NCI-H446 (cell line): ENCODE results near the gene GUK1.

Experiments used
- DNase-seq, 2 experiments: peaks; one replicate each; lab custom pipeline; 2025; lab: John Stamatoyannopoulos, UW

Gene GUK1

DNA sequence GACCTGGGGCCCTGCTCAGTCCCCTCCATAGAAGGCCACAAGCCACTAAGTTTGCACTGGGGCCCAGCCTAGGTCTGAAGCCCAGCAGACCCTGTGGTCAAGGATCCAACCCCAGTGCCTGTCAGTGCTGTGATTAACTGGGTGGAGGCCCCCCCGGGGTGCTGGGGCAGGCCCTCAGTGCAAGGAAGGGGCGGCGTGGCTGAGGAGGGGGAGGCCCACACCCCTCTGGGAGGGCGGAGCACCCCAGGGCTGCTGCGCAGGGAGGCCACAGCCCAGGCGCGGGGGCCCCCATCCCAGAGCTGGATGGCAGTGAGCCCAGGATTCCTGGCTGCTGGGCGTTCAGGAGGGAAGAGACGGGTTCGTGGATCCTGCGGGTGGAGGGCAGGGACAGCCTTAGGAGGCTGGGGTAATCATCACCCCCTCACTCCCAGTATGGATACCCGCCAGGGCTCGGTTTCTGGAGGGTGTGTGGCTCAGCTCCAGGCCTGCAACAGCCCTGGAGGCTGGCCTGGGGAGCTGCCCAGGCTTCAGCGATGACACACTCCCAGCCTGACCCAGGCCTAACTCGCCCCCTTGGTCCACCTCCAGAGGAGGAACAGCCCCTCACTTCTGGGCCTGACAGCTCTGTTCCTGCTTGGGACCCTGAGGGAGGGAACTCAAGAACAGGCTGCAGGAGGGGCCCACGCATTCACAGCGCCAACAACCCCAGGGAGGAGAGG is 10.5 kb downstream of the GUK1 start:
- DNase-seq = peak; percentile 21 to 64

DNA sequence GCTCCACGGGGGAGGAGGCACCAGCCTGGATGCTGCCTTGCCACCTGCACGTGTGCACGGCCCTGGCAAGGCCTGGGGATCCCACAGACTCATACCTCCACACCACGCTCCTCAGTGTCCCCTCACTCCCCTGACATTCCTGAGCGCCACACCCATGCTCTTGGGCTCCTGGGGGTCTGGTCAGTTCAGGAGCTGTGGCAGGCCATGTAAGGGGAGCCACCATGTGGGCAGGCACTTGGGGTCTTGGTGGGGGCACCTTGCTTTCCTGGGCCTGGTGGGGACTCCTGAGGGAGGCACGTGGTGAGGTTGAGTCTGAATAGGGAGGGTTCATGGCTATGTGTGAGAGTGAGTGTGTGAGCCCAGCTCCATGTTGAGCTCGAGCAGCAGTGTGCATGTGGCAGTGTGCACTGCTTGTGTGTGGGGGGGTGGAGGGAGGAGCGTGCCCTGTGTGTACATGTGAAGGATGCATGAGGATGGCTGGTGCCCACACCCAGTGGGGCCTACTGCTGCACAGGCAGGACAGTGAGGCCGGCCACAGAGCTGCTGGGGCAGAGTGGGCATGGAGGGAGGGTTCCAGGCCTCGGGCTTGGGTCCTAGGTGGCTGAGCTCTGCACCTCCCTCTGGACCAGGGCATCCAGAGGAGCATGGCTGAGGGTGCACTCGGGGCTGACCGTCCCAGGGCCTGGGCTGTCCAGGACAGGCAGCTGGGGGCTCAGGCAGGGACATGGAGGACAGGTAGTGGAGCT is 11.3 kb downstream of the GUK1 start:
- DNase-seq = no peak

DNA sequence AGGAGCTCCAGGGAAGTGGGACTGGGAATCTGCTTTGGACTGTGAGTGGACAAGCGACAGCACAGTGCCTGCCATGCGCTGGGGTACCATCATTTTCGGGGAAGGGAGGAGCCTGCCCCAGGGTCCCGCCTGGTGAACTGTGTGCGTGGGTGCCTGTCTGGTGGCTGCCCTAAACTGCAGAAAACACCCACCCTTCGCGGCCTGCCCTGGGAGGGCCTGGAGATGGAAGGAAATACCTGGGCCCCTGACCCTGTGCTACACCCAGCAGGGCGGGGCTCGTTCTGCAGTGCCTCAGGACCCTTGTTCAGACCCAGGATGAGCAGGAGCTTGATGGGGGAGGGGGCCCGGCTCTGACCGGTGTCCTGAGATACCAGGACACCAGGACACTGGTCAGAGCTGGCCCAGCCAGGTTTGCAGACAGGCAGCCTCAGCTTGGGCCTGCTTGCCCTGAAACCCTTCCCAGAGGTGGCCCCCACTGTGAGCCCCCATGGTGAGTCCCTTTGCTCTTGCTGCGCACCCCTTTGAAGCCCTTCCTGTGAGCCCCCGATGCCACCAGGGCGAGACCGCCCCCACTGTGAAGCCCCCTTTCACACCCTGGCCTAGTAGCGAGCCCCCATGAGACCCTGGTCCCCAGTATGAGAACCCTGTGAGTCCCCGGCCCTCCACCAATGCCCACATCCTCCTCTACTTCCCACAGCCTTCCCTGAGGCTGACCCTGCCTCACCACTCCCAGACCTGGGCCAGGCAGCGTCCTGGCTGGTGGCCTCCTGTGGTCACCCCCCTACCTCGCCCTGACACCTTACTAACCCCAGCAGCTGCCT is 12.2 kb downstream of the GUK1 start:
- DNase-seq = no peak

DNA sequence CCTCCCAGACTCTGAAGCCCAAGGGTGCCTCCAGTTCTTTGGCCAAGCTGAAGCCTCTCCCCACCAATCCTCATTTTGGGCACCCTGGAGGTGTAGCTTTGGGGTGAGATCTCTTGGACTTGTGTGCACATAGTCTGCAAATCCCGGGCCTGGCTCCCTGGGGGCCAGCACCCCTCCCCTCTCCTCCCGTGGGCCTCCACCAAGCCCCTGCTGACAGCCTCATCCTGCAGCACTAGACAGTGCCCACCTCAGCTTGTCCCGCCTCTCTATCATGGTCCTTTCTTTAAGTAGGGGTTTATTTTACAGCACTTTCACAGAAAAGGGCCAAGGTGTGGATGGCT is 12.8 kb downstream of the GUK1 start:
- DNase-seq = no peak

DNA sequence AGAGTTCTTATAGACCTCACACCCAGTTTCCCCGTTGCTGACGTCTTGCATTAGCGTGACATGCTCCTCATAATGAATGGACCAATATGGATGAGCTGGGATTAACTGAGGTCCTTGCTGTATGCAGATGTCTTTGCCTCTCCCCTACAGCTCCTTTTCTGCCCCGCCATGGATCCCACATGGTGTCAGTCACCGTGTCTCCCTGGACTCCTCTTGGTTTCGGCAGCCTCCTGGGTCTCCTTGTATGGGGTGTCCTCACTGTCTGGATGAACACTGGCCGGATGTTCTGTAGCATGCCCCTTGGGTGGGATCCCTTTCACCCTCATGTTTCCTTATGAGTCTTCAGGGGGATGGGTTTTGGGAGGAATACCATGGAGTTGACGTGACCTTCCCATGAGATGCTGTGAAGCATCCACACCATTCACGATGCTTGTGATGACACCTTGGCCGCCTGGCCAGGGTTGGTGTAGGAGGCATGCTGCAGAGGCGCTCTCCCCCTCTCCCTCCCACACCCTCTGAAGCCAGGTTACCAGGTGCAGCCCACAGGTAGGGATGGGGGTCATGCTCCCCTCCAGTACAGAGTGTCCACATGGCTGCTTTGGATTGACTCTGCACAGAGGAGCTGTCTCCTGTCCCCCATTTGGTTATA is 14.1 kb downstream of the GUK1 start:
- no peak for DNase-seq

DNA sequence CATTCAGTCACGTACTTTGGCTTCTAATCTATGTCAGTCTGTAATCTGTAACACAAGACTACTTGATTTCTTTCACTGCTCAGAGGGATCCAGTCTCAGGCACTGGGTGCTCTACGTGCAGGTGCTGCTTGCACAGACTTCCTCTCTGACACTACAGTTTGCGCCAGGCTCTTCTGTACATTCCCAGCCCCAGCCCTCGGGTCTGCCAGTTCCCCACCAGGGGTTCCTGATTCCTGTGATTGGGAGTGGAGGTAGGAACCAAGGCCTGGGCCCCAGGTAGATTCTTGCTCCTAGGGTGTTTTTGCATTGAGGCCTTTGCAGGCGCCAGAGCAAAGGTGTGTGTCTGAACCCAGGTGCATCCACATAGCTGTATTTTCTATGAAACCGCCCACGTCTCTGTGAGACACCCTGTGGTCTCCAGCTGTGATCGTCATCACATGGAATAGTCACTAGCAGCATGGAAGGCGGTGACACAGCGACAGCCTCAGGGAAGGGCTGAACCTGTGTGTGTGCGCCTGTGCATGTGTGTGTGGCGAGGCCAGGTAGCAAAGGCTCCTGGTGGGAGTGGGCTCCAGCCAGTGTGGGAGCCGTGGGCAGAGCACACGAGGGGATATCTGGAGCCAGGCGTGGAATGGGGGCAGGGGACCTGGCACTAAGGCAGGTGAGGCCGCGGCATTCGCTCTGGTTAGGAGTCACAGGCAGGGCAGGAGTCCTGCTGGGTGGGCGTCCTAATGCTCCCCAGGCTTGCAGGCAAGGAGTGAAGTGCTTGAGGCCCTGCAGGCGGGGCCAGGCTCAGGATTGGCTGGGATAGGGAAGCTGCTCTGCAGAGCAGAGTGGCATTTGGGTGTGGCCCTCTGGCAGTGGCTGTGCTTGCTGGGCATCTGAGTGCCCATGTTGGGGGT is 14.8 kb downstream of the GUK1 start:
- no peak for DNase-seq

DNA sequence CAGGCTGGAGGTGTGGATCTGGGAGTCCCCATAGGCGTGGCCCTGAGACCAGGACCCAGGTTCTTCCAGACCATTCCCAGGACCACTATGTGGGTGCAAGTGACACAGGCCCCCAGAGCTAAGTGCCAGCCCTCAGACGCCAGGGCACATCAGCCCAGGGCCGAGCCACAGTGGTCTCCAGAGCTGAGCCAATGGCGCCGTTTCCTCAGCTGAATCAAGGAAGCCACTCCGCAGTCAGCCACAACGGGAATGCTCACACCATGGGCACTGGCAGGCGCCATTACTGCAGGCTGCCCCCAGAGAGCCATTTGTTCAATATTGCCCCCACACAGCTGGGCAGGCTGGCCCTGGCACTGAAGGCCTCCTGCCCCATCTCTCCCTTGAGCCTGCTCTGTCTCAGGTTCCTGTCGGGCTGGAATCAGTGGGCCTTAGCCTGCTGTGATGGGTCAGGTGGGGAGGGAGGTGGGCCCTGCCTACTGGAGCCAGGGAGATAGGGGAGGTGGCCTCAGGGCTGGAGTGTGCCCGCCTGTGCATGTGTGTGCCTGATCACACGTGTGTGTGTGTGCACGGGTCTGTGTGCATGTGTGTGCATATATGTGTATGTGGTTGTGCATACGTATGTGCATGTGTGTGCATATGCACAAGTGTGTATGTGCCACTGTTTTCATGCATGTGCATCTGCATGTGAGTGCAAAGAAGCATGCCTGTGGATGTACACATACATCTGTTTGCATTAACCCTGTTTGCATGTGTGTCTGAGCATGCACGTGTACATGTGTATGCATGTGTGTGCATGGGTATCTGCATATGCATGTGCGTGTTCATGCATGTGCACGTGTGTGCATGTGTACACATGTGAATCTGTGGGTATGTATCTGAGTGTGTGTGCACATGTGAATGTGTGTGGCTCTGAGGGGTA is 15.8 kb downstream of the GUK1 start:
- no peak for DNase-seq

DNA sequence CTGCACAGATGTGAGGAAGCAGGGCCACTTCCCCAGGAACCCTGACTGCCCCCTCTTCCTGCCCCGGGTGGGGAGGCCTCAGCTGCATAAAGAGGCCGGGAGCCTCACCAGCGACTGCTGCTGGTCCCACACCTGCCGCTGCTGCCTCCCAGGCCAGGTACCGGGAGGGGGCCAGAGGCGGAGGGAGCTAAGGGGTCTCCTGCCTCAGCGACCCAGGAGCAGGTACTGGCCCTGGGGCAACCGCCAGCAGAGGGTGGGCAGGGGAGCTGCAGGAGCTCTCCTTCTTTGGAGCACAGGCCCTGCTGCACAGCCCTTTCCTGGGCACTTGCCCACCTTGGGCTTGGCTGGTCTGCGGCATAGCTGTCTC is 16.4 kb downstream of the GUK1 start:
- no peak for DNase-seq

DNA sequence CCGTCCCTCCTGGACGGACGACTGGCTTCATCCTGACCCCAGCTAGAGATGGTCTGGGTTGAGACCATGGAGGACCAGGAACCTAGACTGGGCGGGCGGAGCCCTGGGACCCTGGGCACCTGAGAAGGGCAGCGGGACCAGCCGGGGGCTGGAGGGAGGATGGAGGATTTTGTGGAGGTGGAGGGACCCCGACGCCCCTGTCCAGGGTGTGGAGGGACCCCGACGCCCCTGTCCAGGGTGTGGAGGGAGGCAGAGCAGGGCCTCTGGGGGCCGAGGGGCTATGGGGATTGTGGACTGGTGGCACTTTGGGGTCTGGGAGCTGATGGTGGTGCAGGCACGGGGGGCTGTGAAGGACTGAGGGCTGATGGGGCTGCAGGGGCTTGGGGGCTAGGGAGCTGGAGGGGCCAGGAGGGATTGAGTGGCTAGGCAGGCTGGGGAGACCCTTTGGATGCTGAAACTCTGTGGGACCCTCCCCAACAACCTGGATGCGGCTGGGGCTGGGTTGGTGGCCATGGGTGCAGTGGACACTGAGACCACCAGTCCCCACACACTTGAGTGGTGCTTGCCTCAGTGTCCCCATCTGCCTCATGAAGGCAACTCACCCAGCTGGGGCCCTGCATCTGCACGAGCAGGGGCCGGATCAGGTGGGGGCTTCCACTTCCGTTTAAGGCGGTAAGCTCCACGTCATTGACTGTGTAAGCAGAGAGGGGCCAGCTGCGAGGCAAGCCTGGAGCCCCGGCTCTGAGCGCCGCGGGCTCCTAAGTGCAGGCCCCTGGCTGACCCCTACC is 17.1 kb downstream of the GUK1 start:
- DNase-seq = no peak

DNA sequence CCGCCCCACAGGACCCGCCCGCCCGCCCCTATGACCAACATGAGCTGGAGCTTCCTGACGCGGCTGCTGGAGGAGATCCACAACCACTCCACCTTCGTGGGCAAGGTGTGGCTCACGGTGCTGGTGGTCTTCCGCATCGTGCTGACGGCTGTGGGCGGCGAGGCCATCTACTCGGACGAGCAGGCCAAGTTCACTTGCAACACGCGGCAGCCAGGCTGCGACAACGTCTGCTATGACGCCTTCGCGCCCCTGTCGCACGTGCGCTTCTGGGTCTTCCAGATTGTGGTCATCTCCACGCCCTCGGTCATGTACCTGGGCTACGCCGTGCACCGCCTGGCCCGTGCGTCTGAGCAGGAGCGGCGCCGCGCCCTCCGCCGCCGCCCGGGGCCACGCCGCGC is 17.6 kb downstream of the GUK1 start:
- DNase-seq = no peak

DNA sequence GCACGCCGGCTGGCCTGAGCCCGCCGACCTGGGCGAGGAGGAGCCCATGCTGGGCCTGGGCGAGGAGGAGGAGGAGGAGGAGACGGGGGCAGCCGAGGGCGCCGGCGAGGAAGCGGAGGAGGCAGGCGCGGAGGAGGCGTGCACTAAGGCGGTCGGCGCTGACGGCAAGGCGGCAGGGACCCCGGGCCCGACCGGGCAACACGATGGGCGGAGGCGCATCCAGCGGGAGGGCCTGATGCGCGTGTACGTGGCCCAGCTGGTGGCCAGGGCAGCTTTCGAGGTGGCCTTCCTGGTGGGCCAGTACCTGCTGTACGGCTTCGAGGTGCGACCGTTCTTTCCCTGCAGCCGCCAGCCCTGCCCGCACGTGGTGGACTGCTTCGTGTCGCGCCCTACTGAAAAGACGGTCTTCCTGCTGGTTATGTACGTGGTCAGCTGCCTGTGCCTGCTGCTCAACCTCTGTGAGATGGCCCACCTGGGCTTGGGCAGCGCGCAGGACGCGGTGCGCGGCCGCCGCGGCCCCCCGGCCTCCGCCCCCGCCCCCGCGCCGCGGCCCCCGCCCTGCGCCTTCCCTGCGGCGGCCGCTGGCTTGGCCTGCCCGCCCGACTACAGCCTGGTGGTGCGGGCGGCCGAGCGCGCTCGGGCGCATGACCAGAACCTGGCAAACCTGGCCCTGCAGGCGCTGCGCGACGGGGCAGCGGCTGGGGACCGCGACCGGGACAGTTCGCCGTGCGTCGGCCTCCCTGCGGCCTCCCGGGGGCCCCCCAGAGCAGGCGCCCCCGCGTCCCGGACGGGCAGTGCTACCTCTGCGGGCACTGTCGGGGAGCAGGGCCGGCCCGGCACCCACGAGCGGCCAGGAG is 18.3 kb downstream of the GUK1 start:
- no peak for DNase-seq

DNA sequence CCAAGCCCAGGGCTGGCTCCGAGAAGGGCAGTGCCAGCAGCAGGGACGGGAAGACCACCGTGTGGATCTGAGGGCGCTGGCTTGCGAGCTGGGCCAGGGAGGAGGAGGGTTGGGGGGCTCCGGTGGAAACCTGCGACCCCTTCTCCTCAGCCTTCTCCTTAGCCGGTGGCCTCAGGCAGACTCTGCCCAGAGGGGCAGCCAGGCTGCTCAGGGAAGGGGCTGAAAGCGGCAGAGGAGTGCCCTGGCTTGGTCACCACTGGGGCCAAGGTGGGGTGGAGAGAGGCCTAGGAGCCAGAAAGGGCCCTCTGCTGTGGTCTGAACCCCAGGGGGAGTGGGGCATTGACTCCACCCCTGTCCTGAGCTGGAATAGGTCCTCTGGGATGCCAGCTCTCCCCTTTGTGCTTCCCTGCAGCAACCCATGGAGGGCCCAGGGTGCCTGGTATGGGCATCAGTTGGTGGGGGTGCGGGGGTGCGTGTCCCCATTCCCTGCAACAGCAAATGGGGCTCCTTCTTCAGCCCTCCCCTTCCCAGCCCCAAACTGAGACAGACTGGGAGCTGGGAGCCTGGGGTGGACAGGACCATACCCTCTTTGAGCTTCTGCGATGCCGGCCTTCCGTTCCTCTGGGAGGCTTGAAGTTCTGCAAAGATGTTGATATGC is 19.1 kb downstream of the GUK1 start:
- DNase-seq = no peak

DNA sequence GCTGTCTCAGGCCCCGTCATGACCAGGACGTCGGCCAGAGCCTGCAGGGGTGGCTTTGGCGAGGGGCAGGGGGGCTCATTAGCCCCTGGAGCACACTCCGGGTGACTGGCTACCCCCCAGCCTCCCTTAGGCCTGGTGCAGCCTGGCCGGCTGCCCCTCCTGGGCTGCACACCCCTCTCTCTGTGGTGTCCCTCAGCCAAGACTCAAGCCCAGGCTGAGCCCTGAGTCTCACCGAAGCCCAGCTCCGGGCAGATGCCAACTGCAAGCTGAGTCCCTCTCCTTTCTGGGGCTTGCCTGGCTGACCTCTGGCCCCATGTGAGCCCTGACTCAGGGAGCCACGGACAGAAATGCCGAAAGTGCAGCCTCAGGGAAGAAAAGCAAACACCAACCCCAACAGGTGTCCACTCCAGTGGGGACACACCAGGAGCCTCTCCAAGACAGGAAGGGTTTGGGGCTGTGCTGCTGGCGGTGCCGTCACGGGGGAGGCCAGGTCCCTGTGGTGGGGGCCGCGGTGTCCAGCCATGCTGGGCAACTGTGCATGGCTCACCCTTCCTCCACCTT is 20.2 kb downstream of the GUK1 start:
- DNase-seq = no peak

DNA sequence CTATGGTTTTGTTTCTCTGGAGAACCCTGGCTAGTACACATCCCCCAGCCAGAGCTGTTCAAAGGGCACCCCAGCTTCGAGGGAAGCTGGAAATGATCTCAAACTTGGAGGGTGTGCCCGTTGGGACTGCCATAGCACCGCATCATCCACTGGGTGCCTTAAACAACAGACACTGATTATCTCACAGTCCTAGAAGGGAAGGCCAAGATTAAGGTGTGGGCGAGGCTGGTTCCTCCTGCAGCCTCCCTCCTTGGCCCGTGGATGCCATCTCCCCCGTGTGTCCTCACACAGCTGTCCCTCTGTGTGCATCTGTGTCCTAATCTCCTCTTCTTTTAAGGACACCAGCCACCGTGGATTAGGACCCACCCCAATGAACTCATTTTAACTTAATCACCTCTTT is 21.3 kb downstream of the GUK1 start:
- DNase-seq = no peak

DNA sequence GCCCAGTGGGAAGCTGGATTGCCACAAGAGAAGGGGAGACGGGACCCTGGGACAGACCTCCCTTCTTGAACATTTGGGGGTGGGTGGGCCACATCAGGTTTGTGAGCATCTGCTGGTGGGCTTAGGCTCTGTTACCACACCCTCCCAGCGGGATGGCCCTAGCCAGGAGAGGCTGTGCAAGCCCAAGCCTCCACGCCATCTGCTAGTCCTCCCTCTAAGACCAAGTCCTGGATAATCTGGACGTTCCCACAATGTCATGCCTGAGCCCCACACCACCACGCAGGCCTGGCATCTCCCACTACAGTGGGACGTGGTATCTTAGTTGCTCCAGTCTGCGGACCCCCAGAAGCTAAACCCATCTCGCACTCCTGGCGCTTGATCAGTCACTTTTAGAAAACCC is 21.8 kb downstream of the GUK1 start:
- no peak for DNase-seq

DNA sequence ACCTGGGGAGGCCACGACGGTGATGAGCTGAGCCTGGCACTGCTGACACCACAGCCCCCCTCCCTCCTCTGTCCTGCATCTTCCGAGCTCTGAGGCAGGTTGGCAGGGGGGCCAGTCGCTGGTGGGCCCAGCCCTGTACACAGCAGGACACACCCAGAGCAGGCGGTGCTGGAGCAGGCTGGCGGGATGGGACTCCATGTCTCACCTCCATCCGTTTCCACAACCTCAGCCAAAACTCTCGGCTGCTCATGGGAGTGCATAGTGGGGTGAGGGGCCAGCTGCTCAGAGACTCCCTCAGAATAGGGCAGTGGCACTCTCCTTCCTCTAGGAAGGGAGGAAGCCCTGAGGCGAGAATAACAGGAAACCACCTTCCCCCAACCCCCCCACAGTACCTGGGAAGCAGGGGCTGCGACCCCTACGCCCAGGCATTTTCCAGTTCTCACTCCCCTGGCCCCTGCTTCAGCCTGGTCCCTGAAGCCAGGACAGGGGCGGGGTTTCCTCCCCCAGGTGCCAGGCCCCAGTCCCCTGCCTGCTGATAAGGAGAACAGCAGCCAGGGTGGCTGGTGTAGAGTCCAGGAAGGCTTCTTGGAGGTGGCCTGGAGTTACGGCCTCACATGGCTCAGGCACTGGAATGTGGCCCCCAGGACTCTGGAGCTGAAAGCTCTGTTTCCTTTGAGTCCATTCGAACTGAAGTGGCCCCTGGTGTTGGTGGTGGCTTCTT is 22.4 kb downstream of the GUK1 start:
- no peak for DNase-seq
